ENCODE results near the gene MEIS1. TPM values are rescaled to one million over a fixed set of nuclear protein-coding genes. Genes with fewer than 3 reads are reported as not detected.

Gene MEIS1
- total and polyA plus RNA-seq, 7 experiments from 2014 or later, result 0.05 to 5.6 (median 0.56) TPM; not detected in 4

DNA sequence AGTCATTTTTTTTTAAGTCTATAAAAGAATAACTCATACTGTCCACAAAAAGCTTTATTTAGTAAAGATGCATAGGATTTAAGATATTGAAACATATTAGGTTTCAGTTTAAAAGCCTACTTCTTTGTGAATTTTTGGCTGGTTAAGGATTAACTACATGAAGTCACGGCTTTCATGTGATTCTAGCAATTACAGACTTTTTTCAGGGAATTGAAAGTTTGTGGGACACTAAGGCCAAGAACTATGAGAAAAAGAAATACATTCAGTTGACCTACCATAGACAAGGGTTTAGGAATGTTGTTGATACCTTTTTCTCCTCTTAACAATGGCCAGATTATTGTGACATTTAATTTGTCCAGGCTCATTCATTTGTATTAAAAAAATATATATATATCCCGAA lies 109.3 kb downstream of the MEIS1 start:
- ChIA-PET POLR2A (no interaction called here), CTCF (no interaction called here)
- Histone ChIP-seq H3K36me3 (ENCODE audit: control insufficient read depth in 2 of 3, insufficient read depth in 3 of 3, low read length in 3 of 3) (no peaks in the 10 kb centered on the region), H3K27me3 (ENCODE audit: control insufficient read depth in 2 of 2, insufficient read depth in 2 of 2, low read length in 2 of 2) (no peaks in the 10 kb centered on the region), H3K9me3 (ENCODE audit: control insufficient read depth in 2 of 3, low read length in 3 of 3) (no peaks in the 10 kb centered on the region), H3K4me3 (ENCODE audit: low read length) (no peak overlapping the region), H3K4me1 (ENCODE audit: control insufficient read depth in 2 of 2, insufficient read depth in 2 of 2, low read length in 2 of 2) (no peaks in the 10 kb centered on the region), H3K27ac (ENCODE audit: low read depth, low read length) (no peak overlapping the region)
- Mint-ChIP-seq H3K4me3 (no peak overlapping the region), H3K27ac (no peak overlapping the region), H3K9me3 (peaks cover 0 to 4% (median 0%) of the 10 kb centered on the region in 11 donors), H3K4me1 (no peaks in the 10 kb centered on the region), H3K27me3 (peaks cover 0 to 13% (median 0%) of the 10 kb centered on the region in 5 donors), H3K36me3 (no peaks in the 10 kb centered on the region)
- intact Hi-C loops (cut with micrococcal nuclease), result no loop called here
- no peak for ATAC-seq
- DNase-seq, result no peak

GRCh38 chr2:66545258-66545657 lies 110.3 kb downstream of the MEIS1 start:
- Histone ChIP-seq H3K4me1 (ENCODE audit: control insufficient read depth in 2 of 2, insufficient read depth in 2 of 2, low read length in 2 of 2) (no peaks in the 10 kb centered on the region), H3K27me3 (ENCODE audit: control insufficient read depth in 2 of 2, insufficient read depth in 2 of 2, low read length in 2 of 2) (no peaks in the 10 kb centered on the region), H3K27ac (ENCODE audit: low read depth, low read length) (no peak overlapping the region), H3K9me3 (ENCODE audit: control insufficient read depth in 2 of 3, low read length in 3 of 3) (no peaks in the 10 kb centered on the region), H3K4me3 (ENCODE audit: low read length) (no peak overlapping the region), H3K36me3 (ENCODE audit: control insufficient read depth in 2 of 3, insufficient read depth in 3 of 3, low read length in 3 of 3) (no peaks in the 10 kb centered on the region)
- intact Hi-C loops (cut with micrococcal nuclease), result no loop called here
- DNase-seq (no peak), ATAC-seq (no peak)
- ChIA-PET POLR2A (no interaction called here), CTCF (no interaction called here)
- no peaks in the 10 kb centered on the region for H3K36me3 Mint-ChIP-seq
- H3K4me3 Mint-ChIP-seq, result no peak overlapping the region
- H3K4me1 Mint-ChIP-seq, result no peaks in the 10 kb centered on the region
- H3K9me3 Mint-ChIP-seq, result peaks cover 0 to 4% (median 0%) of the 10 kb centered on the region in 11 donors
- no peak overlapping the region for H3K27ac Mint-ChIP-seq
- peaks cover 0 to 13% (median 0%) of the 10 kb centered on the region in 5 donors for H3K27me3 Mint-ChIP-seq

DNA sequence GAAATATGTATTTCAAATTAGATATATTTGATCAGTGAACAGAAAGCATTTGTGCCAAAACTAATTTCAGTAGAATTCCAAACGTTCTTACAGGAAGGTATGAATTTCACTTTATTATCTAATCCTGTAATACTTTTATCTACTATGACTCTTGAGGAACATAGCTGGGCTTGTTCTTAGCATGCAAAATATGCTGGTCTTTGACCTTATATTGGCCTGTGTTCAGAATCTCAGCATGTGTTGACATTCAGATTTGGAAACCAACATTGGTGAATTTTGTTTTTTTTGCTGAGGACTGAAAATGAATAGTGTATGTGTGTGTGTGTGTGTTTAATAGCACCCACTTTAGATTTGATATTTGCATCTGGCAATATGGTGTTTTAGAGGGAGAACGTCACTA lies 112.2 kb downstream of the MEIS1 start:
- no peaks in the 10 kb centered on the region for H3K4me1 ChIP-seq (ENCODE audit: control insufficient read depth in 2 of 2, insufficient read depth in 2 of 2, low read length in 2 of 2)
- no peak overlapping the region for H3K4me3 Mint-ChIP-seq
- ChIA-PET CTCF (no interaction called here), POLR2A (no interaction called here)
- H3K9me3 ChIP-seq (ENCODE audit: control insufficient read depth in 2 of 3, low read length in 3 of 3), result no peaks in the 10 kb centered on the region
- DNase-seq (no peak), ATAC-seq (no peak)
- intact Hi-C loops (cut with micrococcal nuclease), result no loop called here
- no peak overlapping the region for H3K4me3 ChIP-seq (ENCODE audit: low read length)
- H3K36me3 Mint-ChIP-seq, result no peaks in the 10 kb centered on the region
- H3K9me3 Mint-ChIP-seq, result peaks cover 0 to 4% (median 0%) of the 10 kb centered on the region in 11 donors
- H3K27ac ChIP-seq (ENCODE audit: low read depth, low read length), result no peak overlapping the region
- no peaks in the 10 kb centered on the region for H3K27me3 ChIP-seq (ENCODE audit: control insufficient read depth in 2 of 2, insufficient read depth in 2 of 2, low read length in 2 of 2)
- peaks cover 0 to 13% (median 0%) of the 10 kb centered on the region in 5 donors for H3K27me3 Mint-ChIP-seq
- H3K36me3 ChIP-seq (ENCODE audit: control insufficient read depth in 2 of 3, insufficient read depth in 3 of 3, low read length in 3 of 3), result no peaks in the 10 kb centered on the region
- H3K27ac Mint-ChIP-seq, result no peak overlapping the region
- H3K4me1 Mint-ChIP-seq, result no peaks in the 10 kb centered on the region

DNA sequence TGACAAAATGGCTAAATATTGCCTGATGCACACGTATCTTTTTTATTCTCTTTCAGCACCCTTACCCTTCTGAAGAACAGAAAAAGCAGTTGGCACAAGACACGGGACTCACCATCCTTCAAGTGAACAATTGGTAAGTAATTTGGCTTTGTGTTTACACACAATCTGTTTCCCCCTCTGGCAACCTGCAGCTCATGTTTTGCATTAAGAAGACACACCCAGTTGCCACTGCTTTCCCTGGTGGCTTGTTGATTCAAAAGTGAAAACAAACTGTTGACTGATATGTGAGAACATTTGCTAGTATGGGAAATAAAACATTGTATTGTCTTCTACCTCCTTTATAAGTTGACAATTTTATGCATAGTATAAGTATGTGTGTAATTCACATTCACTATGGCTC lies 113.0 kb downstream of the MEIS1 start:
- Histone ChIP-seq H3K9me3 (ENCODE audit: control insufficient read depth in 2 of 3, low read length in 3 of 3) (no peaks in the 10 kb centered on the region), H3K27me3 (ENCODE audit: control insufficient read depth in 2 of 2, insufficient read depth in 2 of 2, low read length in 2 of 2) (no peaks in the 10 kb centered on the region), H3K36me3 (ENCODE audit: control insufficient read depth in 2 of 3, insufficient read depth in 3 of 3, low read length in 3 of 3) (no peaks in the 10 kb centered on the region), H3K4me1 (ENCODE audit: control insufficient read depth in 2 of 2, insufficient read depth in 2 of 2, low read length in 2 of 2) (no peaks in the 10 kb centered on the region), H3K27ac (ENCODE audit: low read depth, low read length) (no peak overlapping the region), H3K4me3 (ENCODE audit: low read length) (no peak overlapping the region)
- DNase-seq (no peak), ATAC-seq (no peak)
- POLR2A ChIA-PET, result no interaction called here
- H3K27ac Mint-ChIP-seq, result no peak overlapping the region
- H3K36me3 Mint-ChIP-seq, result no peaks in the 10 kb centered on the region
- no peaks in the 10 kb centered on the region for H3K4me1 Mint-ChIP-seq
- no peak overlapping the region for H3K4me3 Mint-ChIP-seq
- intact Hi-C loops (cut with micrococcal nuclease), result no loop called here
- H3K9me3 Mint-ChIP-seq, result peaks cover 0 to 4% (median 0%) of the 10 kb centered on the region in 11 donors
- CTCF ChIA-PET, result no interaction called here
- peaks cover 0 to 13% (median 0%) of the 10 kb centered on the region in 5 donors for H3K27me3 Mint-ChIP-seq

- H3K27ac ChIP-seq (ENCODE audit: low read depth, low read length), result no peak overlapping the region
- Mint-ChIP-seq H3K4me1 (no peaks in the 10 kb centered on the region), H3K27ac (no peak overlapping the region), H3K9me3 (peaks cover 0 to 4% (median 0%) of the 10 kb centered on the region in 11 donors), H3K4me3 (no peak overlapping the region), H3K36me3 (no peaks in the 10 kb centered on the region), H3K27me3 (peaks cover 0 to 13% (median 0%) of the 10 kb centered on the region in 5 donors)
- H3K36me3 ChIP-seq (ENCODE audit: control insufficient read depth in 2 of 3, insufficient read depth in 3 of 3, low read length in 3 of 3), result no peaks in the 10 kb centered on the region
- H3K27me3 ChIP-seq (ENCODE audit: control insufficient read depth in 2 of 2, insufficient read depth in 2 of 2, low read length in 2 of 2), result no peaks in the 10 kb centered on the region
- ChIA-PET CTCF (no interaction called here), POLR2A (no interaction called here)
- H3K4me1 ChIP-seq (ENCODE audit: control insufficient read depth in 2 of 2, insufficient read depth in 2 of 2, low read length in 2 of 2), result no peaks in the 10 kb centered on the region
- intact Hi-C loops (cut with micrococcal nuclease), result no loop called here
- no peak overlapping the region for H3K4me3 ChIP-seq (ENCODE audit: low read length)
- no peak for ATAC-seq
- H3K9me3 ChIP-seq (ENCODE audit: control insufficient read depth in 2 of 3, low read length in 3 of 3), result no peaks in the 10 kb centered on the region
- no peak for DNase-seq
Measured at GRCh38 chr2:66548422-66548821, 113.5 kb downstream of the MEIS1 start.

DNA sequence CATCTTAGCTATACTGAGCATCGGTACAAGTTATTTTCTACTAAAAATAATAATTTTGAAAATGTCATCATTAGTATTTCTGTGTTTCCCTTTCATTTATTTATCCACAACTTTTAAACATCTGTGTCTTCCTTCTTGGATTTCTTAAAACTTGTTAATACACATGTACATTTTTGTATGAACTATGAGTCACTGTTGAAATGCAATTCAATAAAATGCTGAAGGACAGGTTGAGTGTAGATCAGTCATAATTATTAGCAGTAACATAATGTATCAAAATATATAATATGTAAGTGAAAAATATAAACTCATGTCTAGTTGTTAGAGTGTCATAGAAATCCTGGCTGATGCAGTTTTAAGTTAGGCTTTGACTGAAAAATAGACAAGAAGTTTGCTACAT lies 115.9 kb downstream of the MEIS1 start:
- Mint-ChIP-seq H3K27ac (no peak overlapping the region), H3K36me3 (no peaks in the 10 kb centered on the region), H3K4me3 (no peak overlapping the region), H3K4me1 (peaks cover 0 to 4% (median 0%) of the 10 kb centered on the region in 7 donors), H3K9me3 (peaks cover 0 to 6% (median 0%) of the 10 kb centered on the region in 11 donors), H3K27me3 (peaks cover 0 to 20% (median 4%) of the 10 kb centered on the region in 5 donors)
- Histone ChIP-seq H3K27ac (ENCODE audit: low read depth, low read length) (no peak overlapping the region), H3K36me3 (ENCODE audit: control insufficient read depth in 2 of 3, insufficient read depth in 3 of 3, low read length in 3 of 3) (no peaks in the 10 kb centered on the region), H3K9me3 (ENCODE audit: control insufficient read depth in 2 of 3, low read length in 3 of 3) (no peaks in the 10 kb centered on the region), H3K4me1 (ENCODE audit: control insufficient read depth in 2 of 2, insufficient read depth in 2 of 2, low read length in 2 of 2) (no peaks in the 10 kb centered on the region), H3K4me3 (ENCODE audit: low read length) (no peak overlapping the region), H3K27me3 (ENCODE audit: control insufficient read depth in 2 of 2, insufficient read depth in 2 of 2, low read length in 2 of 2) (no peaks in the 10 kb centered on the region)
- ATAC-seq, result no peak
- DNase-seq, result no peak
- ChIA-PET CTCF (no interaction called here), POLR2A (no interaction called here)
- intact Hi-C loops (cut with micrococcal nuclease), result no loop called here

DNA sequence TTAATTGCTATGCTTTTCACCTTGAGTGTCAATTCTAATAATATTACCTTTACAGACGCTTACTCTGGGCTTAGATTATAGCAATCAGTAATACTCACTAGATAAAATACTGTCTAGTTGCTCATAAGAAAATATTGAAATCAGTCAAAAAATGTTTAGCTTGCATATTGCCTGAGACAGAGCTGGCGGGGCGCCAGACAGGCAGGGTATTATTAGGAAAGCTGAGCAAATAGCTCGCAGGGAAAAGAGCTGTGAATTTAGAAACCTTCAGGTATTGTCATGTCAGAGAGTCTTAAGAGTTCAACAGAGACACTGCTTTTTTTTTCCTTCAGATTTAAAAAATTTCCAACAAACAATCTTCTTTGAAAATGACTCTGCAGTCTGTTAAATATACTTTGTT lies 118.4 kb downstream of the MEIS1 start:
- H3K27me3 Mint-ChIP-seq, result peaks cover 4 to 23% (median 14%) of the 10 kb centered on the region in 5 donors
- H3K4me3 Mint-ChIP-seq, result peak overlapping the region in 1 of 10 donors; percentile 21
- no peak for ATAC-seq
- POLR2A ChIA-PET, result no interaction called here
- no peak overlapping the region for H3K4me3 ChIP-seq (ENCODE audit: low read length)
- H3K9me3 Mint-ChIP-seq, result peaks cover 0 to 12% (median 0%) of the 10 kb centered on the region in 11 donors
- no peak overlapping the region for H3K27ac Mint-ChIP-seq
- no peaks in the 10 kb centered on the region for H3K36me3 ChIP-seq (ENCODE audit: control insufficient read depth in 2 of 3, insufficient read depth in 3 of 3, low read length in 3 of 3)
- no peak for DNase-seq
- H3K36me3 Mint-ChIP-seq, result no peaks in the 10 kb centered on the region
- no peaks in the 10 kb centered on the region for H3K4me1 ChIP-seq (ENCODE audit: control insufficient read depth in 2 of 2, insufficient read depth in 2 of 2, low read length in 2 of 2)
- no peaks in the 10 kb centered on the region for H3K27me3 ChIP-seq (ENCODE audit: control insufficient read depth in 2 of 2, insufficient read depth in 2 of 2, low read length in 2 of 2)
- CTCF ChIA-PET, result no interaction called here
- intact Hi-C loops (cut with micrococcal nuclease), result no loop called here
- H3K27ac ChIP-seq (ENCODE audit: low read depth, low read length), result no peak overlapping the region
- peaks cover 0 to 11% (median 0%) of the 10 kb centered on the region in 7 donors for H3K4me1 Mint-ChIP-seq
- no peaks in the 10 kb centered on the region for H3K9me3 ChIP-seq (ENCODE audit: control insufficient read depth in 2 of 3, low read length in 3 of 3)

Data from naive thymus-derived CD4-positive, alpha-beta T cell (primary cell).